Fibroblast of the conjunctiva (primary cell): Measurements from ENCODE around the gene SCN2B.
"Not testable (repeated sequence)": the region's sequence is repeated elsewhere in the genome, so short reads cannot be mapped to it uniquely, and the experiment has no call there.

ENCODE experiments used
- DNase-seq: peaks from one replicate; pipeline ENCODE4 v3.0.0-alpha.2; 2010; ENCODE audit warnings: low read depth

Gene SCN2B

GRCh38 chr11:118206391-118207031 is 30.1 kb upstream of the SCN2B start:
- DNase-seq = no peak

- DNase-seq = no peak
These were observed 29.4 kb upstream of the SCN2B start for GRCh38 chr11:118205606-118206378.

- DNase-seq = no peak
These were observed 26.4 kb upstream of the SCN2B start for GRCh38 chr11:118202599-118203422.

- DNase-seq = no peak
These were observed 25.5 kb upstream of the SCN2B start for GRCh38 chr11:118201966-118202365.

GRCh38 chr11:118200901-118201680 is 24.7 kb upstream of the SCN2B start:
- no peak for DNase-seq

DNA sequence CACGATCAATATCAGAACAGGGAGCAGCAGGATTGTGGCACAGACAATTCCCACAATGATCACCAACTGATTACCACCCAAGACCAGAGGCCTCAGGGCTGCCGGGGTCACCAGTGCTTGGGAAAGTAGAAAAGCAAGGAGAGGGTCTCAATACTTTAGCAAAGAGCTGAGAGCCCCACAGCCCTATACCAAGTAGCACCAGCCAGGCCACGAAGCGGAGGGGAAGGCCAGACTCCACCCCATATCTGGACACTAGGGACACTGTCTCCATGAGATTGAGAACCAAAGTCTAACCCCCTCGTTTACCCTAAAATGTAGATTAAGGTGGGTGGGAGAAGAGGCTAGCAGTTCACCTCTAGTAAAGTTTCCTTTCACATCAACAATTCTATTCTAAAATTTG is 24.1 kb upstream of the SCN2B start:
- DNase-seq = no peak

- DNase-seq = no peak
These were observed 22.7 kb upstream of the SCN2B start for GRCh38 chr11:118199135-118199534.

DNA sequence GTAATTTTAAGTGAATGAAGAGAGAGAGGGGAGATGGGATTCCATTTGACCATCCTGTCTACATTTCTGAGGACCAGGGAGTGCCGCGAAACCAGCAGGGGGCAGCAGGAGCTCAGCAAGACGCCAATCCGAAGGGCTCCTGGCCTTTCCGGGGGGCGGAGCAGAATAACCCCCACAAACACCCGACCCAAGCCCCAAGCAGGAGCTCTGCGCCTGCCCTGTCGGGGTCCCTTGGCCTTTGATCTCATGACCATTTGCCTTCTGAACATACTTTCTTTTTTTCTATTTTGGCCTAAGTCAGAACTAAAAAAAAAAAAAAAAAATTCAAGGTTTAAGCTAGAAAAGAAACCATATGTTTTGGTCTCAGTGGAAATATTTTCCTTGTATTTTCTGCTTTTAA is 21.9 kb upstream of the SCN2B start:
- DNase-seq = peak; percentile 41

- DNase-seq = peak; percentile 85
These were observed 18.6 kb upstream of the SCN2B start for GRCh38 chr11:118194835-118195627.

GRCh38 chr11:118193910-118194566 is 17.6 kb upstream of the SCN2B start:
- no peak for DNase-seq

GRCh38 chr11:118192817-118193216 is 16.4 kb upstream of the SCN2B start:
- not testable (repeated sequence) for DNase-seq

DNA sequence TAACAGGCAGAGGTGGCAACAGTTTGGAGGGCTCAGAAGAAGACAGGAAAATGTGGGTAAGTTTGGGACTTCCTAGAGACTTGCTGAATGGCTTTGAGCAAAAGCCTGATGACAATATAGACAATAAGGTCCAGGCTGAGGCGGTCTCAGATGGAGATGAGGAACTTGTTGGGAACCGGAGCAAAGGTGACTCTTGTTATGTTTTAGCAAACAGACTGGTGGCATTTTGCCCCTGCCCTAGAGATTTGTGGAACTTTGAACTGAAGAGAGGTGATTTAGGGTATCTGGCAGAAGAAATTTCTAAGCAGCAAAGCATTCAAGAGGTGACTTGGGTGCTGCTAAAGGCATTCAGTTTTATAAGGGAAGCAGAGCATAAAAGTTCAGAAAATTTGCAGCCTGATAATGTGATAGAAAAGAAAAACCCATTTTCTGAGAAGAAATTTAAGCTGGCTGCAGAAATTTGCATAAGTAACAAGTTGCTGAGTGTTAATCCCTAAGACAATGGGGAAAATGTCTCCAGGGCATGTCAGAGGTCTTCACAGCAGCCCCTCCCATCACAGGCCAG is 14.6 kb upstream of the SCN2B start:
- not testable (repeated sequence) for DNase-seq

GRCh38 chr11:118186346-118187107 is 10.1 kb upstream of the SCN2B start:
- DNase-seq = no peak

GRCh38 chr11:118184784-118185579 is 8.5 kb upstream of the SCN2B start:
- DNase-seq = no peak

DNA sequence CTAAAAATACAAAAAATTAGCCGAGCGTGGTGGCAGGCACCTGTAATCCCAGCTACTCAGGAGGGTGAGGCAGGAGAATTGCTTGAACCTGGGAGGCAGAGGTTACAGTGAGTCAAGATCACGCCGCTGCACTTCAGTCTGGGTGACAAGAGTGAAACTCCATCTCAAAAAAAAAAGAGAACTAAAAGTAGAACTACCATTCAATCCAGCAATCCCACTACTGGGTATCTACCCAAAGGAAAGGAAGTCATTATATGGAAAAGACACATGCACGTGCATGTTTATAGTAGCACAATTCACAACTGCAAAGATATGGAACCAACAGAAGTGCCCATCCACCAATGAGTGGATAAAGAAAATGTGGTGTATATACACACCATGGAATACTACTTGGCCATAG is 7.3 kb upstream of the SCN2B start:
- not testable (repeated sequence) for DNase-seq

- peak; percentile 41 for DNase-seq
These were observed 3.9 kb upstream of the SCN2B start for GRCh38 chr11:118180300-118180703.

- no peak for DNase-seq
These were observed 317 bp upstream of the SCN2B start for GRCh38 chr11:118176778-118177134.
